Osteoblast (primary cell): ENCODE results near the gene TCF7L1. TPM values are rescaled to one million over a fixed set of nuclear protein-coding genes. Genes with fewer than 3 reads are reported as not detected.

Source experiments
- DNase-seq: peaks from one replicate; pipeline ENCODE4 v3.0.0; 2011; ENCODE audit warnings: low spot score, mixed read lengths; ENCODE audit not compliant: insufficient read length; ENCODE audit errors: missing footprints
- H2AFZ ChIP-seq: 2 replicates; pipeline ENCODE4 v1.6.0; 2011; ENCODE audit warnings: mild to moderate bottlenecking, low read length
- H3K27ac ChIP-seq: 2 replicates; pipeline ENCODE4 v1.5.1; 2011; ENCODE audit warnings: mild to moderate bottlenecking, low read depth, low read length, moderate library complexity
- H3K27me3 ChIP-seq: 2 replicates; pipeline ENCODE4 v1.6.0; 2012; ENCODE audit warnings: mild to moderate bottlenecking, control low read depth, inconsistent platforms, low read length, moderate library complexity; ENCODE audit not compliant: insufficient read depth
- H3K36me3 ChIP-seq: 2 replicates; pipeline ENCODE4 v1.5.1; 2011; ENCODE audit warnings: mild to moderate bottlenecking, low read length, control low read depth, moderate library complexity; ENCODE audit not compliant: insufficient read depth
- H3K4me1 ChIP-seq: 2 replicates; pipeline ENCODE4 v1.5.1; 2011; ENCODE audit warnings: mild to moderate bottlenecking, low read length, control low read depth, moderate library complexity; ENCODE audit not compliant: insufficient read depth
- H3K4me2 ChIP-seq: 2 replicates; pipeline ENCODE4 v1.6.0; 2011; ENCODE audit warnings: mild to moderate bottlenecking, low read length; ENCODE audit not compliant: insufficient read depth
- H3K4me3 ChIP-seq: fragments of 200-600 bp; sonication (generic); 3 replicates; pipeline ENCODE4 v1.5.1; 2012; ENCODE audit warnings: mild to moderate bottlenecking, low read length, inconsistent platforms; ENCODE audit not compliant: insufficient read depth
- H3K79me2 ChIP-seq: 2 replicates; pipeline ENCODE4 v1.6.0; 2012; ENCODE audit warnings: mild to moderate bottlenecking, low read length, control low read depth, inconsistent platforms; ENCODE audit not compliant: insufficient read depth
- H3K9me3 ChIP-seq: 2 replicates; pipeline ENCODE4 v1.5.1; 2011; ENCODE audit warnings: low read depth, low read length, control low read depth
- H4K20me1 ChIP-seq: 2 replicates; pipeline ENCODE4 v1.6.0; 2012; ENCODE audit warnings: mild to moderate bottlenecking, low read length, control low read depth; ENCODE audit not compliant: insufficient read depth
- CTCF ChIP-seq: IDR thresholded peaks from 2 replicates; pipeline ENCODE4 v1.5.1; 2011; ENCODE audit warnings: mild to moderate bottlenecking, low read depth, low read length, moderate library complexity; ENCODE audit errors: extremely low read depth
- total RNA-seq: library from RNA; depleted of rRNA; stranded (reverse); fragments of >200 nt; gene quantifications from 2 replicates; pipeline ENCODE4 v1.2.3, GENCODE V29; 2012

Gene TCF7L1
- total RNA-seq, 1 donor, result 2.5 TPM

- H4K20me1 ChIP-seq, result peaks cover 44% of the 10 kb centered on the region
- H3K4me1 ChIP-seq, result peaks cover 34% of the 10 kb centered on the region
- H3K27me3 ChIP-seq, result no peaks in the 10 kb centered on the region
- H2AFZ ChIP-seq, result peak overlapping the region; percentile 8
- no peak for TF ChIP-seq CTCF
- H3K4me2 ChIP-seq, result peak overlapping the region; percentile 82
- H3K79me2 ChIP-seq, result peaks cover 79% of the 10 kb centered on the region
- DNase-seq, result peak; percentile 90
- peak overlapping the region; percentile 52 for H3K4me3 ChIP-seq
- no peaks in the 10 kb centered on the region for H3K9me3 ChIP-seq
- peak overlapping the region; percentile 54 for H3K27ac ChIP-seq
- no peaks in the 10 kb centered on the region for H3K36me3 ChIP-seq
Measured at GRCh38 chr2:85162746-85163301, 29.6 kb downstream of the TCF7L1 start.

- peak overlapping the region; percentile 54 for H3K27ac ChIP-seq
- peak overlapping the region; percentile 82 for H3K4me2 ChIP-seq
- no peak for TF ChIP-seq CTCF
- peaks cover 74% of the 10 kb centered on the region for H3K79me2 ChIP-seq
- no peak overlapping the region for H2AFZ ChIP-seq
- H4K20me1 ChIP-seq, result peaks cover 36% of the 10 kb centered on the region
- no peaks in the 10 kb centered on the region for H3K36me3 ChIP-seq
- H3K9me3 ChIP-seq, result no peaks in the 10 kb centered on the region
- DNase-seq, result no peak
- H3K4me1 ChIP-seq, result peaks cover 34% of the 10 kb centered on the region
- no peaks in the 10 kb centered on the region for H3K27me3 ChIP-seq
- H3K4me3 ChIP-seq, result no peak overlapping the region
Measured at GRCh38 chr2:85163675-85164074, 30.5 kb downstream of the TCF7L1 start.

GRCh38 chr2:85164145-85164569, 31.0 kb downstream of the TCF7L1 start:
- Histone ChIP-seq H2AFZ (no peak overlapping the region), H3K9me3 (no peaks in the 10 kb centered on the region), H3K27ac (no peak overlapping the region), H3K4me2 (no peak overlapping the region), H3K36me3 (no peaks in the 10 kb centered on the region), H4K20me1 (peaks cover 31% of the 10 kb centered on the region), H3K4me3 (no peak overlapping the region), H3K4me1 (peaks cover 34% of the 10 kb centered on the region), H3K79me2 (peaks cover 72% of the 10 kb centered on the region), H3K27me3 (no peaks in the 10 kb centered on the region)
- peak; percentile 65 for DNase-seq
- no peak for TF ChIP-seq CTCF

- Histone ChIP-seq H3K36me3 (no peaks in the 10 kb centered on the region), H3K4me1 (peaks cover 34% of the 10 kb centered on the region), H3K9me3 (no peaks in the 10 kb centered on the region), H3K27ac (no peak overlapping the region), H2AFZ (no peak overlapping the region), H3K4me2 (no peak overlapping the region), H3K4me3 (no peak overlapping the region), H3K27me3 (no peaks in the 10 kb centered on the region), H3K79me2 (peaks cover 65% of the 10 kb centered on the region), H4K20me1 (peaks cover 22% of the 10 kb centered on the region)
- DNase-seq, result no peak
- no peak for TF ChIP-seq CTCF
Measured at GRCh38 chr2:85165088-85165690, 32.0 kb downstream of the TCF7L1 start.
